ENCODE measurements around the gene PCSK6.

PCSK6 gene

GRCh38 chr15:101489599-101490407 lies at the start of gene PCSK6:
TSS of gene PCSK6 (minus strand) at chr15:101489707. CDS start at chr15:101489670, 37 bp downstream.
- no peak for DNase-seq

GRCh38 chr15:101538996-101539395 lies 49.5 kb upstream of the PCSK6 start:
- no peak for DNase-seq

GRCh38 chr15:101538177-101538576 lies 48.7 kb upstream of the PCSK6 start:
- DNase-seq = no peak

- no peak for DNase-seq
Observed at GRCh38 chr15:101537483-101538080, 48.1 kb upstream of the PCSK6 start.

- no peak for DNase-seq
Observed at GRCh38 chr15:101536875-101537405, 47.4 kb upstream of the PCSK6 start.

GRCh38 chr15:101536166-101536874 lies 46.8 kb upstream of the PCSK6 start:
- DNase-seq = no peak

GRCh38 chr15:101535170-101535902 lies 45.8 kb upstream of the PCSK6 start:
- DNase-seq = no peak

GRCh38 chr15:101534376-101534970 lies 45.0 kb upstream of the PCSK6 start:
- DNase-seq = no peak

GRCh38 chr15:101533371-101534140 lies 44.0 kb upstream of the PCSK6 start:
- no peak for DNase-seq

- DNase-seq = no peak
Observed at GRCh38 chr15:101532865-101533264, 43.4 kb upstream of the PCSK6 start.

- DNase-seq = no peak
Observed at GRCh38 chr15:101531170-101531569, 41.7 kb upstream of the PCSK6 start.

- no peak for DNase-seq
Observed at GRCh38 chr15:101530224-101530958, 40.9 kb upstream of the PCSK6 start.

- no peak for DNase-seq
Observed at GRCh38 chr15:101528917-101529299, 39.4 kb upstream of the PCSK6 start.

- no peak for DNase-seq
Observed at GRCh38 chr15:101528108-101528916, 38.8 kb upstream of the PCSK6 start.

GRCh38 chr15:101526890-101527289 lies 37.4 kb upstream of the PCSK6 start:
- DNase-seq = no peak

GRCh38 chr15:101526442-101526841 lies 36.9 kb upstream of the PCSK6 start:
- DNase-seq = no peak

- DNase-seq = no peak
Observed at GRCh38 chr15:101526021-101526420, 36.5 kb upstream of the PCSK6 start.

- DNase-seq = no peak
Observed at GRCh38 chr15:101525087-101525669, 35.7 kb upstream of the PCSK6 start.

GRCh38 chr15:101523560-101523940 lies 34.0 kb upstream of the PCSK6 start:
- no peak for DNase-seq

All from KG1 (cell line).